Spleen (tissue), 11 donors: ENCODE measurements around the gene MDH2. TPM values are rescaled to one million over a fixed set of nuclear protein-coding genes. Genes with fewer than 3 reads are reported as not detected.
"Not testable (repeated sequence)": the region's sequence is repeated elsewhere in the genome, so short reads cannot be mapped to it uniquely, and the experiment has no call there.

ENCODE experiments used
- DNase-seq: peaks from one replicate; pipeline ENCODE4 v3.0.0-alpha.2; 2020
- H3K27ac ChIP-seq, 8 donors: fragments of 200-600 bp; sonication (generic) in 7 of 8; 1 replicate in 4 of 8; 2 replicates in 4 of 8; pipeline versions ENCODE4 v1.5.0 to v1.8.0; 2016 to 2021; ENCODE audit warnings: inconsistent platforms in 4 of 8, mild to moderate bottlenecking in 4 of 8, moderate library complexity in 1 of 8
- H3K27me3 ChIP-seq, 7 donors: fragments of 200-600 bp; sonication (generic) in 6 of 7; replicated peaks in 1 of 7; 1 replicate in 4 of 7; 2 replicates in 3 of 7; pipeline versions ENCODE4 v1.5.0 to v1.8.0; 2016 to 2021; ENCODE audit warnings: inconsistent platforms in 3 of 7, mild to moderate bottlenecking in 1 of 7
- H3K36me3 ChIP-seq, 6 donors: fragments of 200-600 bp; sonication (generic) in 5 of 6; 1 replicate in 4 of 6; 2 replicates in 2 of 6; pipeline versions ENCODE4 v1.5.0 to v1.8.0; 2016 to 2021; ENCODE audit warnings: inconsistent platforms in 2 of 6
- H3K4me1 ChIP-seq, 6 donors: fragments of 200-600 bp; sonication (generic) in 5 of 6; 1 replicate in 3 of 6; 2 replicates in 3 of 6; pipeline versions ENCODE4 v1.5.0 to v1.8.0; 2016 to 2021; ENCODE audit warnings: inconsistent platforms in 3 of 6
- H3K4me3 ChIP-seq, 8 donors: fragments of 200-600 bp; sonication (generic) in 7 of 8; 1 replicate in 4 of 8; 2 replicates in 4 of 8; pipeline versions ENCODE4 v1.5.0 to v1.8.0; 2016 to 2021; ENCODE audit warnings: inconsistent platforms in 4 of 8, mild to moderate bottlenecking in 4 of 8, moderate library complexity in 2 of 8
- H3K9me3 ChIP-seq, 8 donors: fragments of 200-600 bp; sonication (generic) in 7 of 8; 1 replicate in 4 of 8; 2 replicates in 4 of 8; pipeline versions ENCODE4 v1.5.0 to v1.8.0; 2016 to 2021; ENCODE audit warnings: inconsistent platforms in 4 of 8
- POLR2A ChIP-seq, 3 donors: fragments of 450-650 bp; IDR thresholded peaks; one replicate each; pipeline ENCODE4 v1.5.1; 2017; ENCODE audit warnings: antibody characterized with exemption in 3 of 3, mild to moderate bottlenecking in 1 of 3
- POLR2AphosphoS5 ChIP-seq, 3 donors: sonication (generic); formaldehyde crosslinking; IDR thresholded peaks; one replicate each; pipeline ENCODE4 v1.5.1; 2017; ENCODE audit warnings: antibody characterized with exemption in 3 of 3
- WGBS, 5 donors: extraction: QIAGEN DNeasy Blood & Tissue Kit in 3 of 5; methylation state at CpG; one replicate each; pipeline versions ENCODE4 v1.1.5 to v1.1.7; 2013 to 2018; 5-methylcytosine and 5-hydroxymethylcytosine counted together
- intact Hi-C: fragments of 100-400 bp; cut with DNase I; formaldehyde crosslinking; loops from one replicate; pipeline ENCODE4 v1.15.0; 2023; ENCODE audit warnings: low total_unique reads
- polyA plus RNA-seq, 3 donors: library from polyadenylated mRNA; stranded (reverse); fragments of 200-250 nt; gene quantifications; one replicate each; pipeline ENCODE4 v1.2.1, GENCODE V29; 2013
- total RNA-seq, 7 donors: library from RNA; depleted of rRNA in 3 of 7; stranded (reverse); fragments of >200 nt in 3 of 7; fragmentation: NEBNext Ultra II Directional in 4 of 7; extraction: Animal tissue kit (Norgen Biotek cat#: 25700) in 4 of 7; gene quantifications; one replicate each; pipeline versions ENCODE4 v1.1.0 to v1.2.1, GENCODE V29; 2016 to 2021
- TF ChIP-seq, protein P1 (sequence below), 11 experiments: fragments of 200-600 bp in 7 of 11; fragments of 450-650 bp in 4 of 11; sonication (generic) in 4 of 11; IDR thresholded peaks in 8 of 11; conservative IDR thresholded peaks in 3 of 11; 1 replicate in 7 of 11; 2 replicates in 4 of 11; pipeline versions ENCODE4 v1.4.0 to v1.8.0; 2016 to 2021; ENCODE audit warnings: antibody characterized with exemption in 11 of 11, inconsistent platforms in 4 of 11, mild to moderate bottlenecking in 1 of 11
- donor health status: healthy with polysubstance abuse.
- donor health status: DM: no; HTN: no; CAD: no; lungs with moderate emphysema.
- donor health status: DM: no; HTN: no; CAD: no.
- donor health status: Bipolar disorder and iron deficiency.
- donor health status: healthy.
- donor health status: DM: no; HTN: no; CAD: no.
- donor health status: DM: yes; HTN: yes; CAD: no.

The MDH2 gene
- total and polyA plus RNA-seq, 10 donors: 45.5 to 129 (median 76.6) TPM

DNA sequence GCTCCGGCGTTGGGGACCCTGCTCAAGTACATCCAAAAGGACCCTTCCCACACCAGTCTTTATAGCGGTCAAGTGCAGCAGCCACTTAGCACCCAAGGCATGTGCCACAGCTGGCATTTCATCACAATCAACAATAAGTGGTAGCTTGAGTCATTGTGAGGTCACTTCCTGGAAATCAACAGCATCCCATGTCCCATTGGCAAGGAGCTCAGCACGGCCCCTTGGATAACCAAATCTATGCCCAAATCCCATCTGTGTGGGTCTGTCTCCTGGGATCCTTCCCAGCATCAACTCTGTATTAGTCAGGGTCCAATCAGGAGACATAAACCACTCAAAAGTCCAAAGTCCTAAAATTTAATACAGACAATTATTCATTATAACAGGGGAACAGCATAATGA lies 27.1 kb downstream of the MDH2 start:
- 82 to 99% (median 92%) methylated on average over 2 to 4 of the region's 4 CpGs for WGBS, 5 donors
- DNase-seq: no peak
- intact Hi-C loops: no loop called here

DNA sequence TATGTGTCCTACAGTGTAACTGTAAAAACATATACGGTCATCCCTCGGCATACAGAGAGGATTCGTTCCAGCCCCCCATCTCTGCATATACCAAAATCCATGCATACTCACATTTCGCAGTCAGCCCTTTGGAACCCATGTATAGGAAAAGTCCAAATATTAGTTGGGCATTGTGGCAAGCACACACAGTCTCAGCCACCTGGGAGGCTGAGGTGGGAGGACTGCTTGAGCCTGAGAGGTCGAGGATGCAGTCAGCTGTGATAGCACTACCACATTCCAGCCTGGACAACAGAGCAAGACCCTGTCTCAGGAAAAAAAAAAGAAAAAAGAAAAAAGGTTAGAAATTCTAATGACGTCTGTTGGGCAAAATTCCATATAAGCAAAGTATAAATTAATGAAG lies 29.1 kb downstream of the MDH2 start:
- no peak overlapping the region for H3K27ac ChIP-seq
- H3K4me1 ChIP-seq: no peaks in the 10 kb centered on the region
- intact Hi-C loops: no loop called here
- DNase-seq: no peak
- no peaks in the 10 kb centered on the region for H3K27me3 ChIP-seq
- no peak overlapping the region for H3K4me3 ChIP-seq
- TF ChIP-seq POLR2AphosphoS5 (IDR thresholded peaks at IDR 0.05): no peak
- no peak for TF ChIP-seq POLR2A (IDR thresholded peaks at IDR 0.05)
- TF ChIP-seq, protein P1, sequence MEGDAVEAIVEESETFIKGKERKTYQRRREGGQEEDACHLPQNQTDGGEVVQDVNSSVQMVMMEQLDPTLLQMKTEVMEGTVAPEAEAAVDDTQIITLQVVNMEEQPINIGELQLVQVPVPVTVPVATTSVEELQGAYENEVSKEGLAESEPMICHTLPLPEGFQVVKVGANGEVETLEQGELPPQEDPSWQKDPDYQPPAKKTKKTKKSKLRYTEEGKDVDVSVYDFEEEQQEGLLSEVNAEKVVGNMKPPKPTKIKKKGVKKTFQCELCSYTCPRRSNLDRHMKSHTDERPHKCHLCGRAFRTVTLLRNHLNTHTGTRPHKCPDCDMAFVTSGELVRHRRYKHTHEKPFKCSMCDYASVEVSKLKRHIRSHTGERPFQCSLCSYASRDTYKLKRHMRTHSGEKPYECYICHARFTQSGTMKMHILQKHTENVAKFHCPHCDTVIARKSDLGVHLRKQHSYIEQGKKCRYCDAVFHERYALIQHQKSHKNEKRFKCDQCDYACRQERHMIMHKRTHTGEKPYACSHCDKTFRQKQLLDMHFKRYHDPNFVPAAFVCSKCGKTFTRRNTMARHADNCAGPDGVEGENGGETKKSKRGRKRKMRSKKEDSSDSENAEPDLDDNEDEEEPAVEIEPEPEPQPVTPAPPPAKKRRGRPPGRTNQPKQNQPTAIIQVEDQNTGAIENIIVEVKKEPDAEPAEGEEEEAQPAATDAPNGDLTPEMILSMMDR (IDR thresholded peaks at IDR 0.05 in 8 of 11, conservative IDR thresholded peaks at IDR 0.05 in 3 of 11): no peak
- H3K9me3 ChIP-seq: peaks cover 0 to 16% (median 13%) of the 10 kb centered on the region in 8 donors
- WGBS, 5 donors: 84 to 93% (median 89%) methylated on average over 6 of the region's 6 CpGs
- no peaks in the 10 kb centered on the region for H3K36me3 ChIP-seq

More for the DNA sequence above, 27.1 kb downstream of the MDH2 start:
- H3K9me3 ChIP-seq: peaks cover 0 to 16% (median 13%) of the 10 kb centered on the region in 8 donors
- H3K4me3 ChIP-seq: no peak overlapping the region
- H3K36me3 ChIP-seq: no peaks in the 10 kb centered on the region
- TF ChIP-seq POLR2A (IDR thresholded peaks at IDR 0.05): no peak
- TF ChIP-seq, protein P1 (IDR thresholded peaks at IDR 0.05 in 8 of 11, conservative IDR thresholded peaks at IDR 0.05 in 3 of 11): no peak
- no peak for TF ChIP-seq POLR2AphosphoS5 (IDR thresholded peaks at IDR 0.05)
- H3K4me1 ChIP-seq: peaks cover 0 to 8% (median 0%) of the 10 kb centered on the region in 6 donors
- no peaks in the 10 kb centered on the region for H3K27me3 ChIP-seq
- H3K27ac ChIP-seq: no peak overlapping the region

DNA sequence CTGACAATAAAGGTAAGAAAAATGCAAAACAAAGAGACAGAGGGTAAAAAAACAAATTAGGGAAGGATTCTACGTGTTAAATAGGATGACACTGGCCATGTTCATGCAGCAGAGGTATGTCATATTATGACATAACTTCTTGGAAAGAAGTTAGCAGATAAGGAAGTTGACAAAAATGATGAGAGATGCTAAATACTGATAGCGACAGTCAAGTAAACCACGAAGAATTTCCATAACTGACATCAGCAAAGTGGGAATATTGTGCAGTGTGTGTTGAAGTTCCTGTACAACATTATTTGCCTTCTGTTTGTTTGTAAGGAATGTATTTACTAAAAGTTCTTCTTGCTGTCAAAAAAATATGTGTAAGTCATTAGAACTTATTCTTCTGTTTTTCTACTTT lies 29.5 kb downstream of the MDH2 start:
- Histone ChIP-seq H3K27me3 (no peaks in the 10 kb centered on the region), H3K36me3 (no peaks in the 10 kb centered on the region), H3K9me3 (peaks cover 0 to 16% (median 13%) of the 10 kb centered on the region in 8 donors), H3K4me3 (no peak overlapping the region), H3K4me1 (no peaks in the 10 kb centered on the region), H3K27ac (no peak overlapping the region)
- TF ChIP-seq POLR2A (IDR thresholded peaks at IDR 0.05) (no peak), POLR2AphosphoS5 (IDR thresholded peaks at IDR 0.05) (no peak)
- TF ChIP-seq, protein P1 (IDR thresholded peaks at IDR 0.05 in 8 of 11, conservative IDR thresholded peaks at IDR 0.05 in 3 of 11): no peak
- DNase-seq: no peak
- WGBS, 5 donors: 19 to 29% (median 21%) methylated on average over 3 of the region's 3 CpGs
- intact Hi-C loops: no loop called here

DNA sequence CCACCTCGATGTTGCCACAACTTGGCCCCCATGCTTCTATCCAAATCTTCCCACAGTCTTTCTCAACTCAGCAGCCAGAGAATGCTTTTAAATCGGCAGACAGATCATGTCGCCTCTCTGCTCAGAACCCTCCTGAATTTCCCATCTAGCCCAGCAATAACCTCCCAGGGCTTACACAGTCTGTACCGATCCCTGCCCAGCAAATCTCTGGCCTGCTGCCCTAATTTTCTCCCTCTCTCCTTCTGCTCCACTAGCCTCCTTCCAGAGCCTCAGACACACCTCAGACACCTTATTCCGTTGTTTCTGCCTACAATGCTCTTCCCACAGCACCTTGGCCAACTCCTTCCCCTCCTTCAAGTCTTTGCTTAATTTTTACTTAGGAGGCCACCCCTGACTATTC lies 32.3 kb downstream of the MDH2 start:
- no peak for DNase-seq
- intact Hi-C loops: no loop called here
- TF ChIP-seq POLR2AphosphoS5 (IDR thresholded peaks at IDR 0.05) (no peak), POLR2A (IDR thresholded peaks at IDR 0.05) (no peak)
- H3K4me1 ChIP-seq: no peaks in the 10 kb centered on the region
- no peak overlapping the region for H3K27ac ChIP-seq
- WGBS, 5 donors: 76 to 93% (median 82%) methylated on average over 5 of the region's 5 CpGs
- no peak overlapping the region for H3K4me3 ChIP-seq
- H3K36me3 ChIP-seq: no peaks in the 10 kb centered on the region
- no peaks in the 10 kb centered on the region for H3K27me3 ChIP-seq
- H3K9me3 ChIP-seq: peaks cover 0 to 5% (median 2%) of the 10 kb centered on the region in 8 donors

DNA sequence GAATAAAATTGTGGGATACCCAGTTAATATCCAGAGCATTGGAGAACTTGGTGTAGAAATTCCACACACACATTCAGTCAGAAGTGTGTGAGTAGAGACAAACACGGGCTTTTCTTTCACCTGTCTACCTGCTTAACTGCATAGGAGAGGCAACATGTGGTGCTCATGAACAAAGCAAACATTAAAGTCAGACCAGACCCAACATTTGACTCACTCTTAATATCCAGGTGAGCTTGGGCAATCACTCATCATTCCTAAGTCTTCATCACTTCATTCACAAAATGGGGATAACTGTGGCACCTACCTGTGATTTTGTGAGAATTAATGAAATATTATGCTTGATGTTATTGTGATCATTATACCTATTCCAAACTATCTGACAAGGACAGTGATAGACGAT lies 36.2 kb downstream of the MDH2 start:
- H3K4me1 ChIP-seq, H3K27me3 ChIP-seq, H3K9me3 ChIP-seq, DNase-seq, H3K27ac ChIP-seq, H3K4me3 ChIP-seq, H3K36me3 ChIP-seq, intact Hi-C loops: not testable (repeated sequence)
- 84 to 95% (median 90%) methylated on average over 2 of the region's 2 CpGs for whole genome bisulfite sequencing, 5 donors
